ENCODE results near the gene FUCA2. TPM values are rescaled to one million over a fixed set of nuclear protein-coding genes. Genes with fewer than 3 reads are reported as not detected.

Gene FUCA2
- total and polyA plus RNA-seq, 2 donors from 2014 or later = 68.6 to 73.4 TPM

DNA sequence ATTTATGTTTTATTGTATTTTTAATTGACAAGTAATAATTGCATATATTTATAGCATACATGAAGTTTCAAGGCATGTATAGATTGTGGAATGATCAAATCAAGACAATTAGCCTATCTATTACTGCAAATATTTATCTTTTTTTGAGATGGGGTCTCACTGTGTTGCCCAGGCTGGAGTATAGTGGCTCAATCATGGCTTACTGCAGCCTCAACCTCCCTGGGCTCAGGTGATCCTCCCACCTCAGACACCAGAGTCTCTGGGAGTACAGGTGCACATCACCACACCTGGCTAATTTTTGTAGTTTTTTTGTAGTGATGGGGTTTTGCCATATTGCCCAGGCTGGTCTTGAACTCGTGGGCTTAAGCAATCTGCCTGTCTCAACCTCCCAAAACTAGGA is 16.2 kb upstream of the FUCA2 start:
- DNase-seq (no peak), FAIRE-seq (no peak)
- intact Hi-C loops (cut with DNase I) = no loop called here
- H3K9ac ChIP-seq (ENCODE audit: low read length in 3 of 3) = no peak overlapping the region
- H3K27ac ChIP-seq (ENCODE audit: low read depth in 2 of 2, low read length in 2 of 2) = no peak overlapping the region
- H3K36me3 ChIP-seq (ENCODE audit: control insufficient read depth in 2 of 3, insufficient read depth in 3 of 3, low read length in 3 of 3) = no peaks in the 10 kb centered on the region
- TF ChIP-seq, protein P1, sequence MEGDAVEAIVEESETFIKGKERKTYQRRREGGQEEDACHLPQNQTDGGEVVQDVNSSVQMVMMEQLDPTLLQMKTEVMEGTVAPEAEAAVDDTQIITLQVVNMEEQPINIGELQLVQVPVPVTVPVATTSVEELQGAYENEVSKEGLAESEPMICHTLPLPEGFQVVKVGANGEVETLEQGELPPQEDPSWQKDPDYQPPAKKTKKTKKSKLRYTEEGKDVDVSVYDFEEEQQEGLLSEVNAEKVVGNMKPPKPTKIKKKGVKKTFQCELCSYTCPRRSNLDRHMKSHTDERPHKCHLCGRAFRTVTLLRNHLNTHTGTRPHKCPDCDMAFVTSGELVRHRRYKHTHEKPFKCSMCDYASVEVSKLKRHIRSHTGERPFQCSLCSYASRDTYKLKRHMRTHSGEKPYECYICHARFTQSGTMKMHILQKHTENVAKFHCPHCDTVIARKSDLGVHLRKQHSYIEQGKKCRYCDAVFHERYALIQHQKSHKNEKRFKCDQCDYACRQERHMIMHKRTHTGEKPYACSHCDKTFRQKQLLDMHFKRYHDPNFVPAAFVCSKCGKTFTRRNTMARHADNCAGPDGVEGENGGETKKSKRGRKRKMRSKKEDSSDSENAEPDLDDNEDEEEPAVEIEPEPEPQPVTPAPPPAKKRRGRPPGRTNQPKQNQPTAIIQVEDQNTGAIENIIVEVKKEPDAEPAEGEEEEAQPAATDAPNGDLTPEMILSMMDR (IDR thresholded peaks at IDR 0.05; ENCODE audit: borderline replicate concordance, extremely low read depth, insufficient read depth) = no peak
- no peaks in the 10 kb centered on the region for H3K27me3 ChIP-seq (ENCODE audit: control insufficient read depth, insufficient read depth, low read length)
- H3K4me1 ChIP-seq (ENCODE audit: control insufficient read depth in 2 of 3, insufficient read depth in 2 of 3, low read depth in 1 of 3, low read length in 3 of 3) = no peaks in the 10 kb centered on the region
- H3K9me3 ChIP-seq (ENCODE audit: control insufficient read depth in 2 of 3, insufficient read depth in 1 of 3, low read length in 3 of 3) = no peaks in the 10 kb centered on the region
- no peak overlapping the region for H3K4me3 ChIP-seq (ENCODE audit: low read length in 3 of 3)

- intact Hi-C loops (cut with DNase I) = no loop called here
- TF ChIP-seq, protein P1 (IDR thresholded peaks at IDR 0.05; ENCODE audit: borderline replicate concordance, extremely low read depth, insufficient read depth) = no peak
- H3K36me3 ChIP-seq (ENCODE audit: control insufficient read depth in 2 of 3, insufficient read depth in 3 of 3, low read length in 3 of 3) = no peaks in the 10 kb centered on the region
- no peak overlapping the region for H3K9ac ChIP-seq (ENCODE audit: low read length in 3 of 3)
- no peak for DNase-seq
- no peak overlapping the region for H3K27ac ChIP-seq (ENCODE audit: low read depth in 2 of 2, low read length in 2 of 2)
- no peaks in the 10 kb centered on the region for H3K9me3 ChIP-seq (ENCODE audit: control insufficient read depth in 2 of 3, insufficient read depth in 1 of 3, low read length in 3 of 3)
- FAIRE-seq = no peak
- no peaks in the 10 kb centered on the region for H3K4me1 ChIP-seq (ENCODE audit: control insufficient read depth in 2 of 3, insufficient read depth in 2 of 3, low read depth in 1 of 3, low read length in 3 of 3)
- no peaks in the 10 kb centered on the region for H3K27me3 ChIP-seq (ENCODE audit: control insufficient read depth, insufficient read depth, low read length)
- H3K4me3 ChIP-seq (ENCODE audit: low read length in 3 of 3) = no peak overlapping the region
Measured at GRCh38 chr6:143525356-143525755, 13.8 kb upstream of the FUCA2 start.

- H3K27ac ChIP-seq (ENCODE audit: low read depth in 2 of 2, low read length in 2 of 2) = no peak overlapping the region
- intact Hi-C loops (cut with DNase I) = no loop called here
- TF ChIP-seq, protein P1 (IDR thresholded peaks at IDR 0.05; ENCODE audit: borderline replicate concordance, extremely low read depth, insufficient read depth) = no peak
- no peaks in the 10 kb centered on the region for H3K27me3 ChIP-seq (ENCODE audit: control insufficient read depth, insufficient read depth, low read length)
- H3K9me3 ChIP-seq (ENCODE audit: control insufficient read depth in 2 of 3, insufficient read depth in 1 of 3, low read length in 3 of 3) = no peaks in the 10 kb centered on the region
- no peak for FAIRE-seq
- no peak for DNase-seq
- H3K4me1 ChIP-seq (ENCODE audit: control insufficient read depth in 2 of 3, insufficient read depth in 2 of 3, low read depth in 1 of 3, low read length in 3 of 3) = no peaks in the 10 kb centered on the region
- H3K9ac ChIP-seq (ENCODE audit: low read length in 3 of 3) = no peak overlapping the region
- no peak overlapping the region for H3K4me3 ChIP-seq (ENCODE audit: low read length in 3 of 3)
- H3K36me3 ChIP-seq (ENCODE audit: control insufficient read depth in 2 of 3, insufficient read depth in 3 of 3, low read length in 3 of 3) = no peaks in the 10 kb centered on the region
Measured at GRCh38 chr6:143522039-143522600, 10.6 kb upstream of the FUCA2 start.

GRCh38 chr6:143517447-143517773 is 5.9 kb upstream of the FUCA2 start:
- Histone ChIP-seq H3K9me3 (ENCODE audit: control insufficient read depth in 2 of 3, insufficient read depth in 1 of 3, low read length in 3 of 3) (no peaks in the 10 kb centered on the region), H3K36me3 (ENCODE audit: control insufficient read depth in 2 of 3, insufficient read depth in 3 of 3, low read length in 3 of 3) (no peaks in the 10 kb centered on the region), H3K4me1 (ENCODE audit: control insufficient read depth in 2 of 3, insufficient read depth in 2 of 3, low read depth in 1 of 3, low read length in 3 of 3) (peaks cover 0 to 6% (median 0%) of the 10 kb centered on the region in 3 donors), H3K9ac (ENCODE audit: low read length in 3 of 3) (no peak overlapping the region), H3K27ac (ENCODE audit: low read depth in 2 of 2, low read length in 2 of 2) (no peak overlapping the region), H3K27me3 (ENCODE audit: control insufficient read depth, insufficient read depth, low read length) (no peaks in the 10 kb centered on the region), H3K4me3 (ENCODE audit: low read length in 3 of 3) (no peak overlapping the region)
- DNase-seq (no peak), FAIRE-seq (no peak)
- intact Hi-C loops (cut with DNase I) = no loop called here
- TF ChIP-seq, protein P1 (IDR thresholded peaks at IDR 0.05; ENCODE audit: borderline replicate concordance, extremely low read depth, insufficient read depth) = no peak
